GM18508 (cell line): ENCODE data around the gene FTO.

Experiments
- ATAC-seq: cut with Tn5 transposase; IDR thresholded peaks from one replicate; pipeline ENCODE4 v1.9.1; 2021; ENCODE audit warnings: moderate number of reproducible peaks; ENCODE audit not compliant: insufficient read depth, unreplicated experiment

The FTO gene

DNA sequence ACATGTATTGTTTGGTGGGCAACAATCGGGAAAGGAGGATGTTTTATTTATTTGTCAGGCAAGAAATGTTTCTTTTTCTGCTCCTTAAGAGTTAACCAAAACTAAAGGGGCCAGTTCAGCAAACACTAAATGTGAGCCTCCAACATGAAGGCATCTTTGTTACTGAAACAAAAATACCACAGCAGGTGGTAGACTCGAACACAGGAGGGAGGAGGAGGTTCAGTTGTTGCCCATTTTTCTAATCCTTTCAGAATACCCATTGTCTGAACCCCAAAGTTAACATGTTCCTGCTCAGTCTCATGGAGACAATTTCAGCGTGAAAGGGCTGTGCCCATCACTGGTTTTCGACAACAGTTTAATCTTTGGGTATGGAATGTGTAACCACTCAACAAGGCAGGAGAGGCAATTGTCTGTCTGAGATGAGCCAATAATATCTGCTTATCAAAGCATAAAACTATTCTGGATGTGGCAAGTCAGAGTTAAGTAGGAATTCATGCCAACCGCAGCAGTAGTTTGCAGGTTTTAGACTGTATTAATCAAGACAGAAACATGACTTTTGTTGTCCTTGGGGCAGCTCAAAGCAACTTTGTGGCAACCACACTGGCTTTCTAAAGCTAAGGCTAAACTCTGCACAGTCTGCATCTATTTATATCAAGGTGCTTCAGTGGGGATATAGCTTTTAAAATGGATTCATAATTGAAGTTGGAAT is 211.7 kb downstream of the FTO start:
- ATAC-seq, result no peak

DNA sequence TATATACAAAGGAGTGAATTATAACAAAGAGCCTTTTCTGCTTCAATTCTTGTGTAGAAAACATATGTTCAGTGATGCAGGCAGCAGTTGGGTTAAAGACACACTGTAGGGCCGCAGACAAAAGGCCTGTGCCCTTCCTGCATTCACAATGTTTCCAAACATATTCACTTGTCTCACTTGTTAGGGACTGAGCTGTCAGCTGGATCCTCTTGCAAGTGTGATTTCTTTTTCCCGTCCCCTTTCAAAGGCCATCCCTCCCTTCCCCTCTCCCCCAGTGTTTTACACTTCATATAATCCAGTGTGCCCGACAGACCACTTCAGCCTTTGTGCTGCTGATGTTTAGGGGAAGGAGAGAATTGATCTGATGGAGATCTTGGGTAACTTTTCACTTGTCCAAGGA is 217.0 kb downstream of the FTO start:
- no peak for ATAC-seq

DNA sequence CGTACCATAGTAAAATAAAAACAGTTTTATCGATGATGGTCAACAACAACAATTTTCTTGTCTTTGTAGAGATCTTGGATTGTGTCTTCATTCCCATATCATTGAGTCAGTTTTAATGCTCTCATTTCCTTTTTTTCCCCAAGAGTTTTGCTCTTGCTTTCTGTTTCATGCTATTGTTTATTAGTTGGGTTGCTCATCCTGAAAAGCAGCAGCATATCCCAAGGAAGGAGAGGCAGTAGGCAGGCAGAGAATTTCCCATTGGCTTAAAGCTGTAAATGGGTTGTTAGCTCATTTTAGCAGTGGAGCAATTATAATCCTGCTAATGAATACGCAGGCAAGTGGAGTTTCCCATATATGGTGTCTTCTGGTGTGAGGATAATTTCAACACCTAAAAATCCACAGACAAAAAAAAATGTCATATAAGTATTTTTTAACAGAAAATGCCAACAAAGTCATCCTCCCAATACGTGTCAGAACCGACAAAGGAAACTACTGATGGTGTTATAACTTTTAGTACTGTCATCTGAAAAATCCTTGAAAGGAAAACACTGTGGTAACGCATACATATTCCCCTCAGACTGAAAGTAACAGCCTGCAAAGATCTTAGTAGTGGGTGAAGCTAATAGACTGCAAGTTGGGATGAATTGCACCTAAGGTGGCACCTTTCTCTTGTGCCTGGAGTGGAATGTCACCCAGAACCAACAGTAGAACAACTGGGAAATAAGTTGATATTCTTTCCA is 218.3 kb downstream of the FTO start:
- ATAC-seq, result no peak

DNA sequence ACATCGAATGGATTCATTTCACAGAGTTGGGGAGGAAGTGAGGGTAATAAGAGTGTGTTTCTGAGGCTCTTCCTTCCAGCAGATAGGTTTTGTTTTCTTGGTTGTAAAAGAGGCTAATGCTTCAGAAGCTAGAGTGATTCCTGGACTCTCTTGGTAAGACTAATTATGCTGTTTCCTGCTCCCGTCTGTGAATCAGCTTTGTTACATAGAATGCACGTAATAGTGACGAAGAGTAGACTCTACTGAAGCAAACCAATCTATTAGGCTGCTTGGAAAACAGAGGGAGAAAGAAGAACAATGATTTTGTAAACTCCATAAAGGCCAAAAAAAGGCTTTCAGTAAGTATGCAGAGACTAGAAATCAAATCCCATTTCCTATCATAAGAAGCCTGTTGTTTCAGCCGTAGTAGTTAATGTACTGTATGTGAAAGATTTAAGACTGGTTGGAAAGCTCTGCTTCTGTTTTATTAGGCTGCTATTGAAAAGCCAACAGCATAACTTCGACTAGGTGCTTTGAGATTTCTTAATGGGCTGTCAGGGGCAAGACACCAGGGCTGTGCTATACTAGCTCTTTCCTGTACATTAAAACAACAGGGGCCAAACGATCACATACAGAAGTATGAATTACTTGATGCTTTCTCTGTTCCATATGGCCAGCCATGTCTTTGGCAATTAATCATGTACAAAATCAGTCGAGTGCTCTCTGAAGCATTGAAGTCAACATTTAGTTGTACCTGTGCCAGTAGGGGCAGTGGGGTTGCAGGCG is 219.0 kb downstream of the FTO start:
- ATAC-seq, result no peak

GRCh38 chr16:53924331-53925106 is 220.6 kb downstream of the FTO start:
- no peak for ATAC-seq

DNA sequence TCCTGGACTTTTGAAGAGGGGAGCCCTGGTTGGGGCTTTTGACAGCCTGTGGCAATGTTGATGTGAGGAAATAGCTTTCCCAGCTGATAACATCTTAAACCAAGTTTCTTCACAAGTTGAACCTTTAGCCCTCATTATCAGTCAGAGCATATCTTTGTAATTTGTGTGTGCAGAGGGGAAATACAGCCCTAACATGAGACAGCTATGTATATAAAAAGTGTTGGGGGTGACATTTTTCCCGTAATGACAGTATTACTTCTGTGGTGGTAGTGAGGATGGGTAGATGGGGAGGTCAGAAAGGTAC is 221.1 kb downstream of the FTO start:
- no peak for ATAC-seq

GRCh38 chr16:53925526-53925925 is 221.6 kb downstream of the FTO start:
- ATAC-seq, result no peak

DNA sequence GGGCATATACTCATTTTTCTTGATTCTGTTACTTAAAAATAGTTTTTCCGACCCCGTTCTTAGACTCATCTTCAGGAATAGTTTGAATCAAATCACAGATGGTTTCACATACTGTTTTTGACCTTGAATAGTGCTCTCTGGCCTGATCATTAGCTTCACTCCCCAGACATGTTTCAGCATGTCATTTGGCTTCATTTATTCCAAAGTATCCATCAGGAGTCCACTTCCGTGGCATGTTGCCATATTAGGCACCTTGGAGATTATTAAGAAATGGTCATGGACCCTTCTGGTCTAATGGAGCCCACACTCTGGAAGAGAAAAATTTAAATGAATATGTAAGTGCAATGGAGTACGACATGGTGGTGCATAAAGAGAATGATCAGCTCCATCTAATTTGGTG is 222.3 kb downstream of the FTO start:
- ATAC-seq, result no peak

DNA sequence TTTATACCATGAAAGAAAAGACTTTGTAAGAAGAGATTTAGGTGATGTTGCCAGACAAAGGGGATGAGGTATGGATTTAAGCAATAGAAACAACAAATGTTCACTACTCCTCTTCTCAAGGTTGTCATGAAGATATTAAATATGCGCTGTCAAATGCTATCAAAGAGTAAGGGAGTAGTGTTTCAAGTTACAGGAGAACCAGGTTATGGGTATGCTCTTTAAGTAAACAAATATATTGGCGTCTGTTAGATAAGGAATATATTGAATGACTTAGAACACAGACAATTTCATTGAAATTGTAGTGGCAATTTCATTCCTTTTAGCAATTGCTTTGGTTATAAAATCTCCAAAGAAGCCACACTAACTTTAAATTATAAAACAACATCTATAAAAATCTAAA is 229.0 kb downstream of the FTO start:
- no peak for ATAC-seq

DNA sequence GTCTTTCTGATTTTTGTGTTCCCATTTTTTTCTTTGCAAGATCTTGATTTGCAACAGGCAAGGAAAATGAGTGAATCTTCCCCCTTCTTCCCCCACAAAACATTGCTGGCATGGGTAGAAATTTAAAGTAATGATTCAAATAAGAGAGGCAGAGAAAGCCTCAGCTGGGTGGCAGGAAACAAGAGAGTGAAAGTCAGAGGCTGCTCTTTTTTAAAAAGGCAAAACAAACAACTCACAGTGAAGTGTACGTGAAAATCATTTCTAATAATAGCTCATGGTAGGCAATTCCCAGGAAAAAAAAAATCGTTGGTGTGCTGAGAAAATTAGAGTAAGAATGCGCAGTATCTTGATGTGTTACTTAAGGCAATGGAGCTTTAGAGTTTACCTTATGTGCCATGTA is 229.5 kb downstream of the FTO start:
- ATAC-seq, result no peak

GRCh38 chr16:53936052-53936451 is 232.1 kb downstream of the FTO start:
- ATAC-seq, result no peak

- no peak for ATAC-seq
Measured at GRCh38 chr16:53936529-53936928, 232.6 kb downstream of the FTO start.

DNA sequence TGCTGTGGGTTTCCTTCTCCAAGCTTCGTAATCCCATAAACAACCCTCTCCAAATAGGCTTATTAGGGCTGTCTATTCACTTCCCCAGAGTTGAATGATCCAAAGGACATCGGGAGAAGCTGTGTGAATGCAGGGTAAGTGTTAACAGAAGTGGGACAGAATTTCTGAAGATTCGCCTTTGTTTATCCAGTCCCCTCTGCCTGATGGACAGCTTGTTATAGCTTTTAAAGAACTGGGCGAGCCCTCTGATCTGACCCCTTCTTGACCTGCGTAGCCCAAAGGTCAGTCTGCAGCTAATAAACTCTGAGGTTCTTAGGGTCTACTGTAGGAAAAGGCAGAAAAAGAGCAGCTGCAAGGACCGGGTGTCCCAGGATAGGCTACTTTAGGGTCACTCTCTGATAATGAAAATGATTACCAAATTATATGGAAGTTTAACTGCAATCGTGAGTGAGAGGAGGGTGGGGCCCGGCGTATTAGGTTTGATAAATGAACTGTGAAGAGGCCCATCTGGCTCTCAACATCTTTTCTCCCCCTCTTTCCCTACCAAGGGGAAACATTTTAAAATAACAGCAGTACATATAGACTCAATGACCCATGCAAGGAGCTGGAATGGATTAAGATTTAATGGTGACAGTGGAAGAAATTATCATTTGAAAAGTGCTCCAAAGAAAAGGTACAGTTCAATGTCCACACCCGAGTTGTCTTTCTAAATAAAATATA is 233.4 kb downstream of the FTO start:
- ATAC-seq, result no peak

GRCh38 chr16:53944025-53944424 is 240.1 kb downstream of the FTO start:
- ATAC-seq, result no peak

- ATAC-seq, result no peak
Measured at GRCh38 chr16:53945996-53946395, 242.0 kb downstream of the FTO start.

GRCh38 chr16:53946746-53947386 is 242.9 kb downstream of the FTO start:
- no peak for ATAC-seq

DNA sequence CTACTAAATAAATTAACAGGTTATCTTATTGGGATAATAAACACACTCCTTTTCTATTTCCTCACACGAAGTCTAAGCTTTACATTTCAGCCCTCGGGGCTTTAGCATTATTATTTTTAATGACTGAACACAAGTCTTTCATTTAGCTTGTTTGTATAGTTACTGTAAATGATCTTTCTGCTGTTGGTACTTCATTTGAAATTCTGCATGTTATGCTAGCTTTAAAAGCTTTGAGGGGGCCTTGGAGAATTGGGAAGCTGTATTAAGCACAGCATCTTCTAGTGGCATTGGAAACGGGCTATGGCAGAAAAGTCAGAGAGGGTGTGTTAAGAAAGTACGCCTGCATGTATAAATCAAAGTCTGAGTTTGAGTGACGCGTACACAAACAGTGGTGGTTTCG is 243.7 kb downstream of the FTO start:
- ATAC-seq, result no peak

- ATAC-seq, result no peak
Measured at GRCh38 chr16:53948326-53948725, 244.4 kb downstream of the FTO start.

DNA sequence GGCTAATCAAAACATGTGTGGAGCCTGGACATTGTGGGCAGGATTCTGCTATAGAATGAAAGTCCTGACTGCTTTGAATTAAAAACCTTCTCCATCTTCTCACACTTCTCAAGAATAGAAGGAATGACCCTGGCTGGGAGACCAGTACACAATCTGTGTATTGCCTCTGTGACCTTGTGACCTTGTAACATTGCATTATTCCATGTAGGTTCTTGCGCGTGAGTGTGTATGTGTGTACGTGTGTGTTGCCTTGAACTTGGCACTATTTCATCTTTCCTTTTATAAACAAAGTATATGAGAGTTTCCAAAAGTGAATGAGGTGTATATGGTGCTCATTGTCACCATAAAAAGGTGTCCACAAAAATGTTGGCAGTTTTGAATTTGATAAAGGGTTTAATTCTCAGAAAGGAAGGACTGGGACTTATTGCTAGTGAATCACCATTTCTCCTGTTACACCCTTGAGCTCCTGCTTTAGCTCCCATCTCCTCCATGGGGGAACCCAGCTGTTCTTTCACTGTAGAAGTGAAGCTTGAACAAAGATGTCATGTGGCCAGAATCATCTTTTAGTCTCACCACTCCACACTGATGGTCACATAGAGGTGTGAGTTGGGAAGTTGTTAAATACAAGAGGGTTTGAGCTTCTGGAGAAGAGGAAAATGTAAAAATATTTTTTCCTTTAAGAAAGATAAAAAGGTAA is 244.9 kb downstream of the FTO start:
- no peak for ATAC-seq
